HUES64 (cell line): ENCODE measurements around the gene ATP1A2.
A peak's percentile ranks its signal among the peaks of the same experiment; 100 is the strongest.
"Not testable (repeated sequence)": the region's sequence is repeated elsewhere in the genome, so short reads cannot be mapped to it uniquely, and the experiment has no call there.

Experiments used
- H3K27ac ChIP-seq: 2 replicates; pipeline ENCODE4 v1.7.0; 2013; ENCODE audit warnings: low read depth, low read length, inconsistent platforms
- H3K27me3 ChIP-seq: 2 replicates; pipeline ENCODE4 v1.6.1; 2013; ENCODE audit warnings: mild to moderate bottlenecking, low read length; ENCODE audit not compliant: insufficient read depth
- H3K36me3 ChIP-seq: 2 replicates; pipeline ENCODE4 v1.6.1; 2013; ENCODE audit warnings: mild to moderate bottlenecking, low read length; ENCODE audit not compliant: insufficient read depth
- H3K4me1 ChIP-seq: 2 replicates; pipeline ENCODE4 v1.6.1; 2013; ENCODE audit warnings: mild to moderate bottlenecking, low read length, moderate library complexity; ENCODE audit not compliant: insufficient read depth
- H3K4me3 ChIP-seq: 2 replicates; pipeline ENCODE4 v1.5.1; 2013; ENCODE audit warnings: mild to moderate bottlenecking, low read length, moderate library complexity
- H3K9ac ChIP-seq: 2 replicates; pipeline ENCODE4 v1.6.1; 2013; ENCODE audit warnings: mild to moderate bottlenecking, low read depth, low read length
- H3K9me3 ChIP-seq: 2 replicates; pipeline ENCODE4 v1.6.1; 2013; ENCODE audit warnings: low read depth, low read length; ENCODE audit not compliant: insufficient read depth
- WGBS: fragments of 150-250, 120-280 bp; methylation state at CpG from one replicate; pipeline ENCODE4 v1.1.7; 2013; ENCODE audit warnings: missing lambda C conversion rate; 5-methylcytosine and 5-hydroxymethylcytosine counted together

Gene ATP1A2

GRCh38 chr1:160117709-160118183 lies 2.2 kb downstream of the ATP1A2 start:
- peaks cover 16% of the 10 kb centered on the region; the same call in 1 of the 2 replicates for H3K36me3 ChIP-seq
- H3K27ac ChIP-seq, result peak overlapping the region; percentile 16; the same call in 1 of the 2 replicates
- H3K9me3 ChIP-seq, result no peaks in the 10 kb centered on the region
- 26% methylated on average over 6 of the region's 8 CpGs for WGBS
- H3K4me1 ChIP-seq, result peaks cover 39% of the 10 kb centered on the region
- H3K27me3 ChIP-seq, result no peaks in the 10 kb centered on the region
- 0 out of 2 replicates have a peak overlapping the region, but pooled peaks have one; percentile 25 for H3K9ac ChIP-seq
- H3K4me3 ChIP-seq, result peak overlapping the region; percentile 55; the same call in 1 of the 2 replicates

GRCh38 chr1:160118928-160119327 lies 3.4 kb downstream of the ATP1A2 start:
- no peak overlapping the region for H3K9ac ChIP-seq
- 93% methylated on average over 3 of the region's 3 CpGs for WGBS
- no peak overlapping the region for H3K4me3 ChIP-seq
- H3K27me3 ChIP-seq, result no peaks in the 10 kb centered on the region
- no peak overlapping the region for H3K27ac ChIP-seq
- H3K36me3 ChIP-seq, result peaks cover 20% of the 10 kb centered on the region; the same call in 1 of the 2 replicates
- peaks cover 35% of the 10 kb centered on the region for H3K4me1 ChIP-seq
- H3K9me3 ChIP-seq, result no peaks in the 10 kb centered on the region

- 90% methylated on average over 5 of the region's 5 CpGs for WGBS
These were observed 5.2 kb downstream of the ATP1A2 start for GRCh38 chr1:160120797-160121196.

GRCh38 chr1:160121388-160121787 lies 5.8 kb downstream of the ATP1A2 start:
- Histone ChIP-seq H3K9ac (no peak overlapping the region), H3K9me3 (no peaks in the 10 kb centered on the region), H3K27me3 (no peaks in the 10 kb centered on the region), H3K4me1 (peaks cover 25% of the 10 kb centered on the region), H3K36me3 (peaks cover 44% of the 10 kb centered on the region), H3K4me3 (no peak overlapping the region), H3K27ac (no peak overlapping the region)
- no CpG with 5 or more reads among the region's 1 CpG for WGBS

More at GRCh38 chr1:160120797-160121196, 5.2 kb downstream of the ATP1A2 start:
- no peak overlapping the region for H3K4me3 ChIP-seq
- no peak overlapping the region for H3K27ac ChIP-seq
- H3K27me3 ChIP-seq, result no peaks in the 10 kb centered on the region
- no peak overlapping the region for H3K9ac ChIP-seq
- peaks cover 38% of the 10 kb centered on the region for H3K36me3 ChIP-seq
- peaks cover 25% of the 10 kb centered on the region for H3K4me1 ChIP-seq
- H3K9me3 ChIP-seq, result no peaks in the 10 kb centered on the region

GRCh38 chr1:160122978-160123495 lies 7.5 kb downstream of the ATP1A2 start:
- peaks cover 58% of the 10 kb centered on the region for H3K36me3 ChIP-seq
- WGBS, result 90% methylated on average over 15 of the region's 16 CpGs
- H3K9me3 ChIP-seq, result no peaks in the 10 kb centered on the region
- H3K4me1 ChIP-seq, result peaks cover 10% of the 10 kb centered on the region
- no peaks in the 10 kb centered on the region for H3K27me3 ChIP-seq
- H3K9ac ChIP-seq, result no peak overlapping the region
- H3K27ac ChIP-seq, result no peak overlapping the region
- no peak overlapping the region for H3K4me3 ChIP-seq

GRCh38 chr1:160123726-160124125 lies 8.2 kb downstream of the ATP1A2 start:
- no peak overlapping the region for H3K4me3 ChIP-seq
- peaks cover 63% of the 10 kb centered on the region for H3K36me3 ChIP-seq
- H3K9me3 ChIP-seq, result no peaks in the 10 kb centered on the region
- no peaks in the 10 kb centered on the region for H3K27me3 ChIP-seq
- peaks cover 6% of the 10 kb centered on the region; the same call in 1 of the 2 replicates for H3K4me1 ChIP-seq
- no peak overlapping the region for H3K27ac ChIP-seq
- no peak overlapping the region for H3K9ac ChIP-seq

GRCh38 chr1:160124705-160125478 lies 9.3 kb downstream of the ATP1A2 start:
- Histone ChIP-seq H3K27me3 (no peaks in the 10 kb centered on the region), H3K4me3 (no peak overlapping the region), H3K9me3 (no peaks in the 10 kb centered on the region), H3K9ac (no peak overlapping the region), H3K36me3 (peaks cover 75% of the 10 kb centered on the region), H3K4me1 (peaks cover 6% of the 10 kb centered on the region; the same call in 1 of the 2 replicates), H3K27ac (no peak overlapping the region)
- WGBS, result 80% methylated on average over 8 of the region's 8 CpGs

GRCh38 chr1:160125746-160126145 lies 10.2 kb downstream of the ATP1A2 start:
- H3K36me3 ChIP-seq, result peaks cover 83% of the 10 kb centered on the region
- H3K4me1 ChIP-seq, result peaks cover 6% of the 10 kb centered on the region; the same call in 1 of the 2 replicates
- H3K4me3 ChIP-seq, result no peak overlapping the region
- no peaks in the 10 kb centered on the region for H3K27me3 ChIP-seq
- H3K9ac ChIP-seq, result no peak overlapping the region
- no peaks in the 10 kb centered on the region for H3K9me3 ChIP-seq
- WGBS, result 96% methylated on average over 1 of the region's 1 CpG
- H3K27ac ChIP-seq, result no peak overlapping the region

GRCh38 chr1:160126342-160126741 lies 10.8 kb downstream of the ATP1A2 start:
- H3K9ac ChIP-seq, H3K9me3 ChIP-seq, H3K4me3 ChIP-seq, H3K4me1 ChIP-seq, H3K27me3 ChIP-seq, H3K27ac ChIP-seq: not testable (repeated sequence)
- 81% methylated on average over 1 of the region's 4 CpGs for WGBS
- peaks cover 83% of the 10 kb centered on the region for H3K36me3 ChIP-seq

GRCh38 chr1:160127381-160127780 lies 11.8 kb downstream of the ATP1A2 start:
- Histone ChIP-seq H3K27ac (no peak overlapping the region), H3K9me3 (no peaks in the 10 kb centered on the region), H3K27me3 (no peaks in the 10 kb centered on the region), H3K4me3 (no peak overlapping the region), H3K36me3 (peaks cover 81% of the 10 kb centered on the region), H3K9ac (no peak overlapping the region), H3K4me1 (peaks cover 6% of the 10 kb centered on the region; the same call in 1 of the 2 replicates)
- 96% methylated on average over 9 of the region's 9 CpGs for WGBS

GRCh38 chr1:160127865-160128523 lies 12.4 kb downstream of the ATP1A2 start:
- Histone ChIP-seq H3K27me3 (no peaks in the 10 kb centered on the region), H3K9me3 (no peaks in the 10 kb centered on the region), H3K36me3 (peaks cover 79% of the 10 kb centered on the region), H3K27ac (no peak overlapping the region), H3K4me1 (peaks cover 6% of the 10 kb centered on the region; the same call in 1 of the 2 replicates), H3K4me3 (no peak overlapping the region), H3K9ac (no peak overlapping the region)
- WGBS, result 84% methylated on average over 7 of the region's 7 CpGs
